Measurements from ENCODE around the gene PDILT.
A peak's percentile ranks its signal among the peaks of the same experiment; 100 is the strongest.

PDILT gene

GRCh38 chr16:20385844-20386832 lies 18.4 kb downstream of the PDILT start:
- Histone ChIP-seq H3K36me3 (ENCODE audit: control insufficient read depth, insufficient read depth, low read length, severe bottlenecking) (no peaks in the 10 kb centered on the region), H3K4me3 (ENCODE audit: low read length) (no peak overlapping the region), H3K4me1 (ENCODE audit: control insufficient read depth, insufficient read depth, low read length) (no peaks in the 10 kb centered on the region), H3K27me3 (replicated peaks; ENCODE audit: control insufficient read depth, insufficient read depth, low read length) (peaks cover 32% of the 10 kb centered on the region), H3K9ac (ENCODE audit: low read length) (no peak overlapping the region), H3K9me3 (ENCODE audit: control insufficient read depth, low read length) (no peaks in the 10 kb centered on the region)
- peak; percentile 81 for DNase-seq (ENCODE audit: low read depth)

- no peaks in the 10 kb centered on the region for H3K4me1 ChIP-seq (ENCODE audit: control insufficient read depth, insufficient read depth, low read length)
- H3K9me3 ChIP-seq (ENCODE audit: control insufficient read depth, low read length) = no peaks in the 10 kb centered on the region
- H3K27me3 ChIP-seq (replicated peaks; ENCODE audit: control insufficient read depth, insufficient read depth, low read length) = peaks cover 40% of the 10 kb centered on the region
- peak; percentile 80 for DNase-seq (ENCODE audit: low read depth)
- H3K9ac ChIP-seq (ENCODE audit: low read length) = no peak overlapping the region
- no peaks in the 10 kb centered on the region for H3K36me3 ChIP-seq (ENCODE audit: control insufficient read depth, insufficient read depth, low read length, severe bottlenecking)
- no peak overlapping the region for H3K4me3 ChIP-seq (ENCODE audit: low read length)
These were observed 21.2 kb downstream of the PDILT start for GRCh38 chr16:20383106-20384029.

- Histone ChIP-seq H3K9ac (ENCODE audit: low read length) (no peak overlapping the region), H3K27me3 (replicated peaks; ENCODE audit: control insufficient read depth, insufficient read depth, low read length) (peaks cover 40% of the 10 kb centered on the region), H3K4me3 (ENCODE audit: low read length) (no peak overlapping the region), H3K36me3 (ENCODE audit: control insufficient read depth, insufficient read depth, low read length, severe bottlenecking) (no peaks in the 10 kb centered on the region), H3K4me1 (ENCODE audit: control insufficient read depth, insufficient read depth, low read length) (no peaks in the 10 kb centered on the region), H3K9me3 (ENCODE audit: control insufficient read depth, low read length) (no peaks in the 10 kb centered on the region)
- DNase-seq (ENCODE audit: low read depth) = no peak
These were observed 22.2 kb downstream of the PDILT start for GRCh38 chr16:20382202-20382948.

- Histone ChIP-seq H3K9me3 (ENCODE audit: control insufficient read depth, low read length) (no peaks in the 10 kb centered on the region), H3K36me3 (ENCODE audit: control insufficient read depth, insufficient read depth, low read length, severe bottlenecking) (no peaks in the 10 kb centered on the region), H3K9ac (ENCODE audit: low read length) (no peak overlapping the region), H3K27me3 (replicated peaks; ENCODE audit: control insufficient read depth, insufficient read depth, low read length) (peaks cover 31% of the 10 kb centered on the region), H3K4me1 (ENCODE audit: control insufficient read depth, insufficient read depth, low read length) (no peaks in the 10 kb centered on the region), H3K4me3 (ENCODE audit: low read length) (no peak overlapping the region)
- no peak for DNase-seq (ENCODE audit: low read depth)
These were observed 23.8 kb downstream of the PDILT start for GRCh38 chr16:20380782-20381181.

GRCh38 chr16:20377181-20377580 lies 27.4 kb downstream of the PDILT start:
- Histone ChIP-seq H3K27me3 (replicated peaks; ENCODE audit: control insufficient read depth, insufficient read depth, low read length) (peaks cover 19% of the 10 kb centered on the region), H3K9me3 (ENCODE audit: control insufficient read depth, low read length) (peaks cover 5% of the 10 kb centered on the region), H3K9ac (ENCODE audit: low read length) (no peak overlapping the region), H3K4me1 (ENCODE audit: control insufficient read depth, insufficient read depth, low read length) (no peaks in the 10 kb centered on the region), H3K36me3 (ENCODE audit: control insufficient read depth, insufficient read depth, low read length, severe bottlenecking) (no peaks in the 10 kb centered on the region), H3K4me3 (ENCODE audit: low read length) (no peak overlapping the region)
- DNase-seq (ENCODE audit: low read depth) = no peak

GRCh38 chr16:20372701-20373100 lies 31.8 kb downstream of the PDILT start:
- Histone ChIP-seq H3K36me3 (ENCODE audit: control insufficient read depth, insufficient read depth, low read length, severe bottlenecking) (no peaks in the 10 kb centered on the region), H3K27me3 (replicated peaks; ENCODE audit: control insufficient read depth, insufficient read depth, low read length) (peaks cover 13% of the 10 kb centered on the region), H3K9ac (ENCODE audit: low read length) (no peak overlapping the region), H3K4me1 (ENCODE audit: control insufficient read depth, insufficient read depth, low read length) (no peaks in the 10 kb centered on the region), H3K9me3 (ENCODE audit: control insufficient read depth, low read length) (peaks cover 5% of the 10 kb centered on the region), H3K4me3 (ENCODE audit: low read length) (no peak overlapping the region)
- DNase-seq (ENCODE audit: low read depth) = no peak

GRCh38 chr16:20369452-20370054 lies 35.0 kb downstream of the PDILT start:
- no peaks in the 10 kb centered on the region for H3K4me1 ChIP-seq (ENCODE audit: control insufficient read depth, insufficient read depth, low read length)
- H3K27me3 ChIP-seq (replicated peaks; ENCODE audit: control insufficient read depth, insufficient read depth, low read length) = peaks cover 14% of the 10 kb centered on the region
- H3K36me3 ChIP-seq (ENCODE audit: control insufficient read depth, insufficient read depth, low read length, severe bottlenecking) = no peaks in the 10 kb centered on the region
- no peak overlapping the region for H3K9ac ChIP-seq (ENCODE audit: low read length)
- H3K9me3 ChIP-seq (ENCODE audit: control insufficient read depth, low read length) = peaks cover 5% of the 10 kb centered on the region
- no peak overlapping the region for H3K4me3 ChIP-seq (ENCODE audit: low read length)
- DNase-seq (ENCODE audit: low read depth) = no peak

GRCh38 chr16:20364051-20364450 lies 40.5 kb downstream of the PDILT start:
- H3K9me3 ChIP-seq (ENCODE audit: control insufficient read depth, low read length) = no peaks in the 10 kb centered on the region
- H3K4me1 ChIP-seq (ENCODE audit: control insufficient read depth, insufficient read depth, low read length) = no peaks in the 10 kb centered on the region
- H3K27me3 ChIP-seq (replicated peaks; ENCODE audit: control insufficient read depth, insufficient read depth, low read length) = peaks cover 24% of the 10 kb centered on the region
- H3K36me3 ChIP-seq (ENCODE audit: control insufficient read depth, insufficient read depth, low read length, severe bottlenecking) = no peaks in the 10 kb centered on the region
- no peak overlapping the region for H3K4me3 ChIP-seq (ENCODE audit: low read length)
- no peak for DNase-seq (ENCODE audit: low read depth)
- no peak overlapping the region for H3K9ac ChIP-seq (ENCODE audit: low read length)

GRCh38 chr16:20363191-20363590 lies 41.3 kb downstream of the PDILT start:
- Histone ChIP-seq H3K36me3 (ENCODE audit: control insufficient read depth, insufficient read depth, low read length, severe bottlenecking) (no peaks in the 10 kb centered on the region), H3K9me3 (ENCODE audit: control insufficient read depth, low read length) (no peaks in the 10 kb centered on the region), H3K4me3 (ENCODE audit: low read length) (no peak overlapping the region), H3K4me1 (ENCODE audit: control insufficient read depth, insufficient read depth, low read length) (no peaks in the 10 kb centered on the region), H3K9ac (ENCODE audit: low read length) (no peak overlapping the region), H3K27me3 (replicated peaks; ENCODE audit: control insufficient read depth, insufficient read depth, low read length) (peaks cover 23% of the 10 kb centered on the region)
- no peak for DNase-seq (ENCODE audit: low read depth)

- H3K9ac ChIP-seq (ENCODE audit: low read length) = no peak overlapping the region
- H3K36me3 ChIP-seq (ENCODE audit: control insufficient read depth, insufficient read depth, low read length, severe bottlenecking) = no peaks in the 10 kb centered on the region
- H3K9me3 ChIP-seq (ENCODE audit: control insufficient read depth, low read length) = peaks cover 3% of the 10 kb centered on the region
- no peak overlapping the region for H3K4me3 ChIP-seq (ENCODE audit: low read length)
- H3K4me1 ChIP-seq (ENCODE audit: control insufficient read depth, insufficient read depth, low read length) = no peaks in the 10 kb centered on the region
- no peak for DNase-seq (ENCODE audit: low read depth)
- peaks cover 14% of the 10 kb centered on the region for H3K27me3 ChIP-seq (replicated peaks; ENCODE audit: control insufficient read depth, insufficient read depth, low read length)
These were observed 44.5 kb downstream of the PDILT start for GRCh38 chr16:20359997-20360396.

Data from adipocyte (in vitro differentiated cells).